ENCODE results near the gene RNU2-1. TPM values are rescaled to one million over a fixed set of nuclear protein-coding genes. Genes with fewer than 3 reads are reported as not detected.

The RNU2-1 gene
- total and polyA plus RNA-seq, 2 of the 13 experiments (the other 11 are each of a cell fraction or from before 2014, with no cell fraction given), result not detected

GRCh38 chr17:43212641-43213490, 20.9 kb downstream of the RNU2-1 start (continued):
- no peak for TF ChIP-seq PRDM15 (CRISPR knock-in tag; IDR thresholded peaks at IDR 0.05)
- no peak for TF ChIP-seq ZNF746 (CRISPR knock-in tag; IDR thresholded peaks at IDR 0.05)
- no peak for TF ChIP-seq SP4 (CRISPR knock-in tag; IDR thresholded peaks at IDR 0.05)
- TF ChIP-seq, protein P1, sequence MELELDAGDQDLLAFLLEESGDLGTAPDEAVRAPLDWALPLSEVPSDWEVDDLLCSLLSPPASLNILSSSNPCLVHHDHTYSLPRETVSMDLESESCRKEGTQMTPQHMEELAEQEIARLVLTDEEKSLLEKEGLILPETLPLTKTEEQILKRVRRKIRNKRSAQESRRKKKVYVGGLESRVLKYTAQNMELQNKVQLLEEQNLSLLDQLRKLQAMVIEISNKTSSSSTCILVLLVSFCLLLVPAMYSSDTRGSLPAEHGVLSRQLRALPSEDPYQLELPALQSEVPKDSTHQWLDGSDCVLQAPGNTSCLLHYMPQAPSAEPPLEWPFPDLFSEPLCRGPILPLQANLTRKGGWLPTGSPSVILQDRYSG (CRISPR knock-in tag; IDR thresholded peaks at IDR 0.05), result no peak
- peak; percentile 45; the same call in 1 of the 2 replicates for TF ChIP-seq ZBTB38 (CRISPR knock-in tag; IDR thresholded peaks at IDR 0.05)
- TF ChIP-seq PAX8 (CRISPR knock-in tag; IDR thresholded peaks at IDR 0.05; ENCODE audit: borderline replicate concordance), result 0 out of 2 replicates have a peak, but pooled peaks have one; percentile 67
- no peak for TF ChIP-seq ZBTB21 (CRISPR knock-in tag; IDR thresholded peaks at IDR 0.05)
- TF ChIP-seq DRAP1 (CRISPR knock-in tag; IDR thresholded peaks at IDR 0.05), result no peak
- no peak for TF ChIP-seq PAWR (CRISPR knock-in tag; IDR thresholded peaks at IDR 0.05; ENCODE audit: borderline replicate concordance)
- TF ChIP-seq, protein P2, sequence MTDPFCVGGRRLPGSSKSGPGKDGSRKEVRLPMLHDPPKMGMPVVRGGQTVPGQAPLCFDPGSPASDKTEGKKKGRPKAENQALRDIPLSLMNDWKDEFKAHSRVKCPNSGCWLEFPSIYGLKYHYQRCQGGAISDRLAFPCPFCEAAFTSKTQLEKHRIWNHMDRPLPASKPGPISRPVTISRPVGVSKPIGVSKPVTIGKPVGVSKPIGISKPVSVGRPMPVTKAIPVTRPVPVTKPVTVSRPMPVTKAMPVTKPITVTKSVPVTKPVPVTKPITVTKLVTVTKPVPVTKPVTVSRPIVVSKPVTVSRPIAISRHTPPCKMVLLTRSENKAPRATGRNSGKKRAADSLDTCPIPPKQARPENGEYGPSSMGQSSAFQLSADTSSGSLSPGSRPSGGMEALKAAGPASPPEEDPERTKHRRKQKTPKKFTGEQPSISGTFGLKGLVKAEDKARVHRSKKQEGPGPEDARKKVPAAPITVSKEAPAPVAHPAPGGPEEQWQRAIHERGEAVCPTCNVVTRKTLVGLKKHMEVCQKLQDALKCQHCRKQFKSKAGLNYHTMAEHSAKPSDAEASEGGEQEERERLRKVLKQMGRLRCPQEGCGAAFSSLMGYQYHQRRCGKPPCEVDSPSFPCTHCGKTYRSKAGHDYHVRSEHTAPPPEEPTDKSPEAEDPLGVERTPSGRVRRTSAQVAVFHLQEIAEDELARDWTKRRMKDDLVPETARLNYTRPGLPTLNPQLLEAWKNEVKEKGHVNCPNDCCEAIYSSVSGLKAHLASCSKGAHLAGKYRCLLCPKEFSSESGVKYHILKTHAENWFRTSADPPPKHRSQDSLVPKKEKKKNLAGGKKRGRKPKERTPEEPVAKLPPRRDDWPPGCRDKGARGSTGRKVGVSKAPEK (CRISPR knock-in tag; IDR thresholded peaks at IDR 0.05; ENCODE audit: borderline replicate concordance), result no peak
- 0 out of 2 replicates have a peak, but pooled peaks have one; percentile 42 for TF ChIP-seq NFATC3 (CRISPR knock-in tag; IDR thresholded peaks at IDR 0.05)
- no peak for TF ChIP-seq SIN3A (IDR thresholded peaks at IDR 0.05; ENCODE audit: borderline replicate concordance, low read depth, low read length)
- 0 out of 2 replicates have a peak, but pooled peaks have one; percentile 24 for TF ChIP-seq TAF1 (CRISPR knock-in tag; IDR thresholded peaks at IDR 0.05)
- TF ChIP-seq ZNF329 (CRISPR knock-in tag; IDR thresholded peaks at IDR 0.05; ENCODE audit: low read depth), result no peak
- TF ChIP-seq ZNF546 (CRISPR knock-in tag; conservative IDR thresholded peaks at IDR 0.05), result no peak
- TF ChIP-seq PHB2 (IDR thresholded peaks at IDR 0.05; ENCODE audit: partially characterized antibody), result no peak
- TF ChIP-seq ZNF503 (CRISPR knock-in tag; IDR thresholded peaks at IDR 0.05), result no peak
- no peak for TF ChIP-seq ZMAT3 (CRISPR knock-in tag; conservative IDR thresholded peaks at IDR 0.05)
- TF ChIP-seq MAFK (conservative IDR thresholded peaks at IDR 0.05 in 1 of 2, IDR thresholded peaks at IDR 0.05 in 1 of 2; ENCODE audit: low read length in 2 of 2), result peak; percentile 78 to 81
